Heart right ventricle (tissue), 16 donors: ENCODE measurements around the gene LYZL2. TPM values are rescaled to one million over a fixed set of nuclear protein-coding genes. Genes with fewer than 3 reads are reported as not detected.
"Not testable (repeated sequence)": the region's sequence is repeated elsewhere in the genome, so short reads cannot be mapped to it uniquely, and the experiment has no call there.

Experiments
- ATAC-seq, 8 donors: fragments of 200-7000 bp; cut with Tn5 transposase; one replicate each; pipeline ENCODE4 v1.9.1; 2020; ENCODE audit warnings: mild to moderate bottlenecking in 8 of 8, moderate library complexity in 8 of 8, moderate number of reproducible peaks in 1 of 8
- DNase-seq, 2 donors: peaks; one replicate each; pipeline ENCODE4 v3.0.0-alpha.2; 2020
- H3K27ac ChIP-seq, 10 donors: fragments of 200-600 bp; sonication (generic) in 2 of 10; one replicate each; pipeline versions ENCODE4 v1.5.0 to v1.8.0; 2020 to 2022; ENCODE audit warnings: mild to moderate bottlenecking in 3 of 10
- H3K27me3 ChIP-seq, 7 donors: fragments of 200-600 bp; one replicate each; pipeline ENCODE4 v1.8.0; 2021 to 2022; ENCODE audit warnings: mild to moderate bottlenecking in 2 of 7
- H3K36me3 ChIP-seq, 9 donors: fragments of 200-600 bp; sonication (generic) in 1 of 9; one replicate each; pipeline versions ENCODE4 v1.5.0 to v1.8.0; 2020 to 2022; ENCODE audit warnings: mild to moderate bottlenecking in 2 of 9
- H3K4me1 ChIP-seq, 9 donors: fragments of 200-600 bp; sonication (generic) in 1 of 9; one replicate each; pipeline versions ENCODE4 v1.5.0 to v1.8.0; 2020 to 2022; ENCODE audit warnings: mild to moderate bottlenecking in 4 of 9
- H3K4me3 ChIP-seq, 10 donors: fragments of 200-600 bp; sonication (generic) in 2 of 10; one replicate each; pipeline versions ENCODE4 v1.5.0 to v1.8.0; 2020 to 2022; ENCODE audit warnings: mild to moderate bottlenecking in 7 of 10, moderate library complexity in 2 of 10
- H3K9me3 ChIP-seq, 11 donors: fragments of 200-600 bp in 10 of 11; sonication (generic) in 2 of 11; one replicate each; pipeline versions ENCODE4 v1.5.0 to v1.8.0; 2013 to 2022; ENCODE audit warnings: mild to moderate bottlenecking in 2 of 11, control low read depth in 1 of 11, moderate library complexity in 1 of 11
- WGBS, 2 donors: extraction: QIAGEN DNeasy Blood & Tissue Kit; methylation state at CpG; one replicate each; pipeline ENCODE4 v1.1.7; 2013; ENCODE audit warnings: inconsistent platforms in 1 of 2; 5-methylcytosine and 5-hydroxymethylcytosine counted together
- intact Hi-C, 10 donors: fragments of 100-400 bp; cut with DNase I; formaldehyde crosslinking; loops; one replicate each; pipeline versions ENCODE4 v1.11.1 to v1.14.2; 2022
- long read RNA-seq, 3 donors: library from polyadenylated mRNA; unstranded; transcript quantifications; one replicate each; pipeline ENCODE4 v2.0.0, GENCODE V29; 2020 to 2021
- polyA plus RNA-seq, 2 donors: library from polyadenylated mRNA; stranded (reverse); fragments of 200-250 nt; gene quantifications; one replicate each; pipeline ENCODE4 v1.2.3, GENCODE V29; 2013
- total RNA-seq, 10 donors: library from RNA; stranded (reverse); fragmentation: NEBNext Ultra II Directional in 3 of 10; extraction: Animal tissue kit (Norgen Biotek cat#: 25700) in 3 of 10; gene quantifications; one replicate each; pipeline versions ENCODE4 v1.2.1 to v1.2.4, GENCODE V29; 2021 to 2023
- TF ChIP-seq, protein P1 (sequence below), 9 donors: fragments of 200-600 bp; sonication (generic) in 2 of 9; IDR thresholded peaks; one replicate each; pipeline versions ENCODE4 v1.5.0 to v1.8.0; 2021 to 2022; ENCODE audit warnings: antibody characterized with exemption in 9 of 9, mild to moderate bottlenecking in 5 of 9, moderate library complexity in 1 of 9
- donor health status: Arrhythmogenic right ventricular cardiomyopathy.
- donor health status: ischemic (EF 13 %, LVEDD 7.1; RV severe dilation, severe dysfunction).
- donor health status: healthy with polysubstance abuse.
- donor health status: DM: no; HTN: yes; CAD: no.
- donor health status: DM: no; HTN: no; CAD: no.
- donor health status: ischemic (EF 25% LVEDD 6.9; RV normal size, moderate dysfunction).
- donor health status: ischemic (EF 25% LVEDD 5.7; RV mildly dilated, moderate dysfunction).
- donor health status: healthy.
- donor health status: DM: yes; HTN: yes; CAD: no.
- donor health status: Ischemic cardiomyopathy.
- donor health status: ischemic (EF 35%, LVEDD 5.7; RV mildly dilated, moderate dysfunction).
- donor health status: nonischemic (EF 11% LVEDD 7.7; RV severe dilation, severe dysfunction).
- donor health status: DM: yes; HTN: yes; CAD: no.
- donor health status: PGD.
- donor health status: ischemic (EF 29% LVEDD 5.4; RV normal size, mild dysfunction).
- donor health status: nonischemic (EF 23%, LVEDD 6.1; RV moderate dilation, normal function).

Gene LYZL2
- not detected for total RNA-seq
- not detected for polyA plus RNA-seq
- long read RNA-seq, donor 1: 0 reads
- long read RNA-seq, donor 2: 0 reads
- long read RNA-seq, donor 3: 0 reads

DNA sequence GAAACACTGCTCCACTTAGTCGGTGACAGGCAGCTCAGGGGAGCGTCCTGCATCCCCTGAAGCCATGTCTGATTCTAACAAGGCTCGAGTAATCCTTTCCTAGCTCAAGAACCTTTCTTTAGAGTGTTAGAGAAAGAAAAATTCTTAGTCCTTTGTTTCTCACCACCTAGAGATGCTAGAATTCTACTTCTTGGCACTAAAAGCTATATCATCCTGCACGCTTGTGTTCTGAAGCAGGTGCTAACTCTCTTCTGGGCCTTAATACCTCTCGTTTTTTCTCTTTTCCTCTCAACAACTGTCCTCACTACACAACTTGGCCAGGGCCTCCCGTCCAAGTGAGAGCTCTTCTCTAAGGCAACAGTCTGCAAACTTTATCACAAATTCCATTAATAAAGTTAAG is at the start of gene LYZL2:
Gene LYZL2, minus strand, starts transcription at position 101 of the 400 bp plus-strand sequence. CDS start 2,838 bp downstream, outside the sequence.
- 83 to 85% methylated on average over 6 of the region's 6 CpGs for WGBS, 2 donors
- TF ChIP-seq, protein P1, sequence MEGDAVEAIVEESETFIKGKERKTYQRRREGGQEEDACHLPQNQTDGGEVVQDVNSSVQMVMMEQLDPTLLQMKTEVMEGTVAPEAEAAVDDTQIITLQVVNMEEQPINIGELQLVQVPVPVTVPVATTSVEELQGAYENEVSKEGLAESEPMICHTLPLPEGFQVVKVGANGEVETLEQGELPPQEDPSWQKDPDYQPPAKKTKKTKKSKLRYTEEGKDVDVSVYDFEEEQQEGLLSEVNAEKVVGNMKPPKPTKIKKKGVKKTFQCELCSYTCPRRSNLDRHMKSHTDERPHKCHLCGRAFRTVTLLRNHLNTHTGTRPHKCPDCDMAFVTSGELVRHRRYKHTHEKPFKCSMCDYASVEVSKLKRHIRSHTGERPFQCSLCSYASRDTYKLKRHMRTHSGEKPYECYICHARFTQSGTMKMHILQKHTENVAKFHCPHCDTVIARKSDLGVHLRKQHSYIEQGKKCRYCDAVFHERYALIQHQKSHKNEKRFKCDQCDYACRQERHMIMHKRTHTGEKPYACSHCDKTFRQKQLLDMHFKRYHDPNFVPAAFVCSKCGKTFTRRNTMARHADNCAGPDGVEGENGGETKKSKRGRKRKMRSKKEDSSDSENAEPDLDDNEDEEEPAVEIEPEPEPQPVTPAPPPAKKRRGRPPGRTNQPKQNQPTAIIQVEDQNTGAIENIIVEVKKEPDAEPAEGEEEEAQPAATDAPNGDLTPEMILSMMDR (IDR thresholded peaks at IDR 0.05): no peak
- H3K36me3 ChIP-seq: no peaks in the 10 kb centered on the region

DNA sequence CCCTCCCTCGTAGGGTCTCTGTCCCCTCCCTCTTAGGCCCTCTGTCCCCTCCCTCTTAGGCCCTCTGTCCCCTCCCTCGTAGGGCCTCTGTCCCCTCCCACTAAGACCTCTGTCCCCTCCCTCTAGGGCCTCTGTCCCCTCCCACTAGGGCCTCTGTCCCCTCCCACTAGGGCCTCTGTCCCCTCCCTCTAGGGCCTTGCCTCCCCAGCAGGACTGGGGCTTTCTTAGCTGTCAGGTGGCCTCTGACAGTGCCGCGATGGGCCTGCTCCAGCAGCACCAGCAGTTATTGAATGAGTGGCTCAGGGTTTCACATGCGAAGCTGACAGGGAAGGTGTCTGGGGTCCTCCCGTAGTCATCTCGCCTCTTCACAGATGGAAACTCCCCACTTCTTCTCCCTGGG is 48.1 kb upstream of the LYZL2 start:
- H3K9me3 ChIP-seq: peaks cover 0 to 18% (median 0%) of the 10 kb centered on the region in 11 donors
- 88 to 90% methylated on average over 1 to 4 of the region's 7 CpGs for WGBS, 2 donors

More for the DNA sequence above, at the start of gene LYZL2:
- Histone ChIP-seq H3K9me3 (no peaks in the 10 kb centered on the region), H3K4me1 (peaks cover 0 to 3% (median 0%) of the 10 kb centered on the region in 9 donors), H3K27me3 (peaks cover 0 to 16% (median 0%) of the 10 kb centered on the region in 7 donors), H3K4me3 (no peak within 1 kb of the TSS), H3K27ac (no peak within 1 kb of the TSS)
- ATAC-seq (no peak), DNase-seq (no peak)
- intact Hi-C loops: no loop called here

DNA sequence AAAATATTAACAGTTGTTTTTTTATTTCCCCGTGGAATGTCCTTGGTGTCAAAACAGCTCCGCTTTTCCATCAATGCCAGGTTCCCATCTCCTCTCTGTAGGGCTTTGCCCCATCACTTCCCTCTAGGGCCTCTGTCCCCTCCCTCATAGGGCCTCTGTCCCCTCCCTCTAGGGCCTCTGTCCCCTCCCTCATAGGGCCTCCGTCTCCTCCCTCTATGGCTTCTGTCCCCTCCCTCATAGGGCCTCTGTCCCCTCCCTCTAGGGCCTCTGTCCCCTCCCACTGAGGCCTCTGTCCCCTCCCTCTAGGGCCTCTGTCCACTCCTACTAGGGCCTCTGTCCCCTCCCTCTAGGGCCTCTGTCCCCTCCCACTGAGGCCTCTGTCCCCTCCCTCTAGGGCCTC is 47.6 kb upstream of the LYZL2 start:
- H3K4me3 ChIP-seq, DNase-seq, H3K27ac ChIP-seq, H3K4me1 ChIP-seq, H3K36me3 ChIP-seq, H3K27me3 ChIP-seq, ATAC-seq, intact Hi-C loops: not testable (repeated sequence)
- H3K9me3 ChIP-seq: peaks cover 0 to 18% (median 0%) of the 10 kb centered on the region in 11 donors
- 59 to 97% methylated on average over 3 of the region's 3 CpGs for WGBS, 2 donors

More for the DNA sequence above, 48.1 kb upstream of the LYZL2 start:
- DNase-seq, H3K4me1 ChIP-seq, H3K27ac ChIP-seq, H3K36me3 ChIP-seq, intact Hi-C loops, H3K4me3 ChIP-seq, ATAC-seq, H3K27me3 ChIP-seq: not testable (repeated sequence)

DNA sequence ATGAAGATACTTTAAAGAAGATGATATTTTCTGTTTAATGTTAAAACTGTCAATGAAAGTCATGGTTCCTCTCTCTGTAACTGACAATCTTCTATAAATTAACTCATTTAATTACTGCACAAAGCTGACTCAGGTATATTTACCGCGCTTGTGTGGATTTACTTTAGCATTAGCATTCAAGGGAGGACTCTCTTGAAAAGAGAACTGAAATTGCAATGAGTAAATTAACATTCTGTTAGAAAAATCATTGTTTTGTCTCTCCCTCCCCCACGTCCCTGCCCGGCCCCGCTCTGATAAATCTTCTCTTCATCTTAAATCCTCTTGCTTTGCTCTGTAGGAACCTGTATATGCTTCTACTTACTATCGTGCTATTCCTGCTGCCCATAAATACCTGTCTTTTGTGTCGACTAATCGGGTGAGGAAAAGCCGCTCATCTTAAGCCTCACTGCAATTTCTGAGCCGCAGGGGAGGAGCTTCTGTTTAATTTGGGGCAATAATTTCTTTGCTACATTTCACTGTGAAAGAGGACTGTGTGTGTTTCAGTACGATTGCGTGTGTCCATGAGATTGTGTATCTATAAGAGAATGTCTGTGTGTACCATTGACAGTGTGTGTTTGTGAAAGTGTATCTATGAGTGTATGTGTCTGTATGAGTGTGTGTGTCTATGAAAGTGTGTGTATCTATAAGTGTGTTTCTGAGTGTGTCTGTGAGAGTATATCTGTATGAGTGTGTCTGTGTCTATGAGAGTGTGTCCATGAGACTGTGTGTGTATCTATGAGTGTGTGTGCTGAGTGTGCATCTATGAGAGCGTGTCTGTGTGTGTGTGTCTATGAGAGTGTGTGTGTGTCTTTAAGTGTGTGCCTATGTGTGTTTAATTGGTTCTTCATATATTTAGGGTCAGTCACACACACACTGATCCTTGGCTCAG is 46.5 kb upstream of the LYZL2 start:
- TF ChIP-seq, protein P1 (IDR thresholded peaks at IDR 0.05): no peak
- DNase-seq: no peak
- Histone ChIP-seq H3K4me3 (no peak overlapping the region), H3K27ac (no peak overlapping the region), H3K27me3 (no peaks in the 10 kb centered on the region), H3K4me1 (no peaks in the 10 kb centered on the region), H3K36me3 (no peaks in the 10 kb centered on the region), H3K9me3 (peaks cover 0 to 18% (median 0%) of the 10 kb centered on the region in 11 donors)
- intact Hi-C loops: no loop called here
- WGBS, 2 donors: 83 to 86% methylated on average over 11 of the region's 13 CpGs
- no peak for ATAC-seq

DNA sequence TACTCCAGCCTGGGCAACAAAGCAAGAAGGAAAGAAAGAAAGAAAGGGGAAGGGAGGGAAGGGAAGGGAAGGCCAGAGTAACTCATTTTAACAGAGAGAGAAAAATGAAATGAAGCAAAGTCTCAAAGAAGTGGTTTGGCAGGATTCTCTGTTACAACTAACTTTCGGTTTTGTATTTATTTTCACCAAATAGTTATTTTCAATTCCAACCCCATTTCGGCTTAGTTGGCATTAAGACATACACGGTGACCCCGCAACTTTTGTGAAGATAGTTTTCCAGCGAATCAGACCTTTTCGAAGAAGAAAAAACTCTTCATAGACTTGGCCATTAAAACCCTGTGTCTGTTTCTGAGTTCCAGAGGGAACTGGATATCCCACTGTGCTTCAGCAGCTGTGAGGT is 45.2 kb upstream of the LYZL2 start:
- H3K36me3 ChIP-seq: no peaks in the 10 kb centered on the region
- no peak overlapping the region for H3K27ac ChIP-seq
- H3K4me1 ChIP-seq: no peaks in the 10 kb centered on the region
- DNase-seq: no peak
- WGBS, 2 donors: 86 to 93% methylated on average over 6 of the region's 6 CpGs
- no peak for ATAC-seq
- intact Hi-C loops: no loop called here
- H3K4me3 ChIP-seq: no peak overlapping the region
- H3K27me3 ChIP-seq: no peaks in the 10 kb centered on the region
- peaks cover 0 to 9% (median 0%) of the 10 kb centered on the region in 11 donors for H3K9me3 ChIP-seq
- TF ChIP-seq, protein P1 (IDR thresholded peaks at IDR 0.05): no peak

DNA sequence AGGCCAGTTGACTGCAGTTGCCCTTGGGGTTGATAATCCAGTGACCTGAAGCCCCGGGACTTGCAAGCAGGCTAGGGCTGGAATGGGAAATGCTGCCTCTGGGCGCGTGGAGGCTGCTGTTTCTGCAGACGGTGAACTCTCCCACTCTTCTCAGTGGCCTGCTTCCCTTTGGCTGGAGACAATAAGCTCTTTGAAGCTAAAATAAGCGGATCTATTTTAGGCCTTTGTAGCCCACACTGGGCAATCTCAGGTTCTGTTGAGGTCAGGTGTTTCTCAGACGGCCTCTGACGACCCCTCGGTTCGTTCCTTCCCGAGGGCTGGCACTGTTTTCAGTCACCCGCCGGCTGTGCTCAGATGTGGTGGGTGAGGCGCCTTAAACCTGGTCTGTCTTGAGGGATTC is 43.7 kb upstream of the LYZL2 start:
- peak in 7 of 8 donors; percentile 36 to 81 (median 43) for ATAC-seq
- intact Hi-C loops, H3K4me3 ChIP-seq, H3K36me3 ChIP-seq, DNase-seq, H3K9me3 ChIP-seq, H3K4me1 ChIP-seq, H3K27ac ChIP-seq, H3K27me3 ChIP-seq: not testable (repeated sequence)
- WGBS, 2 donors: 49 to 59% methylated on average over 7 to 8 of the region's 13 CpGs

DNA sequence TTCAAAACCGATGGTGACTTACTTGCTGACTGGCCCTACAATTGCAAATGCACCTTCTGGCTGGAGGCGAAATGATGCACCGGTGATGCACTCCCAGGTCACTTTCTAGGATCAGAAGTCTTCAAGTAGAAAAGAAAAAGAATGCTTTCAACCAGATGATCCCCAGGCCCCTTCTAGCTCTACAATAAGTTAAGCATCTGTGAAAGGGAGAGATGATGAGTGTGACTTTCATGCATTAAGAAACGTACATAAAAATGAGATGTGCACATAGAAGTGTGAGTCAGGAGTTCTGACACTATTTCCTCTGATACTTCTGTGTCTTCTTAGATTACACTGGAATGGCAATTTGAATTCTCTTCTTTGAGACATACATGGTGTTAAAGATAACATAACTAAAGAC is 42.8 kb upstream of the LYZL2 start:
- H3K36me3 ChIP-seq, DNase-seq, H3K27ac ChIP-seq, H3K4me1 ChIP-seq, ATAC-seq, H3K27me3 ChIP-seq, intact Hi-C loops, H3K4me3 ChIP-seq, H3K9me3 ChIP-seq: not testable (repeated sequence)
- 87 to 93% methylated on average over 4 of the region's 4 CpGs for WGBS, 2 donors
